K562 (cell line): Measurements from ENCODE around the gene ZNF442. TPM values are rescaled to one million over a fixed set of nuclear protein-coding genes. Genes with fewer than 3 reads are reported as not detected.
A peak's percentile ranks its signal among the peaks of the same experiment; 100 is the strongest.

ENCODE experiments used
- BRD9 ChIP-seq: fragments of 450-650 bp; IDR thresholded peaks from 2 replicates; pipeline ENCODE4 v1.6.1; 2018; ENCODE audit warnings: low read depth; ENCODE audit not compliant: partially characterized antibody
- ETV1 ChIP-seq: fragments of 450-650 bp; conservative IDR thresholded peaks from 2 replicates; pipeline ENCODE4 v1.6.1; 2016; ENCODE audit warnings: missing genetic modification characterization, control low read depth, low read depth, missing compliant biosample characterization
- GABPB1 ChIP-seq: sonication (generic); formaldehyde crosslinking; IDR thresholded peaks from 2 replicates; pipeline ENCODE4 v1.8.0; 2022; ENCODE audit warnings: mild to moderate bottlenecking, missing genetic modification reagents
- GATAD2A ChIP-seq: fragments of 450-650 bp; IDR thresholded peaks from 2 replicates; pipeline ENCODE4 v1.6.1; 2017
- JUN ChIP-seq, 2 experiments: sonication (generic) in 1 of 2; formaldehyde crosslinking in 1 of 2; IDR thresholded peaks; 2 replicates each; pipeline versions ENCODE4 v1.6.1 to v1.8.0; 2012 to 2022; ENCODE audit warnings: borderline replicate concordance in 2 of 2, mild to moderate bottlenecking in 2 of 2, improper control_type of control experiment in 1 of 2, low read depth in 1 of 2, low read length in 1 of 2, missing genetic modification reagents in 1 of 2
- KDM4B ChIP-seq, 2 experiments: fragments of 450-650 bp in 1 of 2; sonication (generic) in 1 of 2; IDR thresholded peaks; 2 replicates each; pipeline ENCODE4 v1.6.1; 2016 to 2017; ENCODE audit warnings: borderline replicate concordance in 2 of 2, antibody characterized with exemption in 1 of 2, low read depth in 1 of 2, mild to moderate bottlenecking in 1 of 2
- MEF2D ChIP-seq: conservative IDR thresholded peaks from 2 replicates; pipeline ENCODE4 v1.6.1; 2016; ENCODE audit warnings: low read depth, missing genetic modification characterization, missing compliant biosample characterization
- MEIS2 ChIP-seq: fragments of 450-650 bp; IDR thresholded peaks from 2 replicates; pipeline ENCODE4 v1.6.1; 2014; ENCODE audit warnings: mild to moderate bottlenecking; ENCODE audit not compliant: partially characterized antibody
- RBM14 ChIP-seq: fragments of 200-400 bp; formaldehyde crosslinking; IDR thresholded peaks from 2 replicates; pipeline ENCODE4 v1.6.1; 2018; ENCODE audit warnings: low read depth, mild to moderate bottlenecking, low read length, moderate library complexity, borderline replicate concordance; ENCODE audit not compliant: insufficient read depth
- RCOR1 ChIP-seq, 2 experiments: IDR thresholded peaks; 2 replicates each; pipeline ENCODE4 v1.6.1; 2012; ENCODE audit warnings: low read depth in 2 of 2, low read length in 2 of 2, borderline replicate concordance in 1 of 2, improper control_type of control experiment in 1 of 2
- SMAD1 ChIP-seq: fragments of 150-350 bp; IDR thresholded peaks from 2 replicates; pipeline ENCODE4 v1.6.1; 2014; ENCODE audit warnings: low read length, low read depth; ENCODE audit not compliant: partially characterized antibody
- SP1 ChIP-seq: sonication (generic); formaldehyde crosslinking; IDR thresholded peaks from 2 replicates; pipeline ENCODE4 v1.8.1; 2022; ENCODE audit warnings: mild to moderate bottlenecking, missing genetic modification reagents
- U2AF1 ChIP-seq: fragments of 200-400 bp; formaldehyde crosslinking; optimal IDR thresholded peaks from 2 replicates; pipeline ENCODE3; 2017; ENCODE audit warnings: mild to moderate bottlenecking, low read depth, low read length, moderate library complexity
- UBTF ChIP-seq, 2 experiments: IDR thresholded peaks; 2 replicates each; pipeline ENCODE4 v1.6.1; 2012; ENCODE audit warnings: improper control_type of control experiment in 2 of 2, low read depth in 2 of 2, low read length in 2 of 2, borderline replicate concordance in 1 of 2
- VEZF1 ChIP-seq: fragments of 200-800 bp; sonication (Bioruptor generic); IDR thresholded peaks from 2 replicates; pipeline ENCODE4 v1.6.1; 2017; ENCODE audit warnings: missing genetic modification characterization, missing compliant biosample characterization
- ZBTB8A ChIP-seq: fragments of 450-650 bp; IDR thresholded peaks from 2 replicates; pipeline ENCODE4 v1.6.1; 2018; ENCODE audit warnings: mild to moderate bottlenecking, moderate library complexity; ENCODE audit not compliant: partially characterized antibody
- ZNF639 ChIP-seq, 2 experiments: fragments of 200-800 bp in 1 of 2; sonication (Bioruptor generic) in 1 of 2; sonication (generic) in 1 of 2; formaldehyde crosslinking in 1 of 2; IDR thresholded peaks in 1 of 2; conservative IDR thresholded peaks in 1 of 2; 2 replicates each; pipeline versions ENCODE4 v1.5.0 to v1.6.1; 2016 to 2020; ENCODE audit warnings: missing compliant biosample characterization in 1 of 2, missing genetic modification characterization in 1 of 2, missing genetic modification reagents in 1 of 2
- ZNF75A ChIP-seq: fragments of 450-650 bp; formaldehyde crosslinking; IDR thresholded peaks from 2 replicates; pipeline ENCODE4 v1.4.0; 2020; ENCODE audit warnings: mild to moderate bottlenecking
- polyA plus RNA-seq, 8 experiments: library from polyadenylated mRNA; depleted of rRNA in 4 of 8; stranded (reverse) in 5 of 8; unstranded in 3 of 8; fragments of >200 nt; fragmentation: Nextera tagmentation in 2 of 8; fragmentation: Illumina TruSeq in 1 of 8; extraction: Ambion mirVana in 2 of 8; extraction: Trizol in 1 of 8; gene quantifications; 2 replicates each; pipeline versions ENCODE4 v1.2.1 to v1.2.3, GENCODE V29; 2011 to 2014; ENCODE audit warnings: inconsistent platforms in 1 of 8, missing spikeins in 1 of 8
- total RNA-seq, 7 experiments: library from RNA; depleted of rRNA in 6 of 7; stranded (reverse); fragments of >200 nt in 6 of 7; fragmentation: Illumina TruSeq in 2 of 7; extraction: Trizol in 2 of 7; gene quantifications; 2 replicates each; pipeline versions ENCODE4 v1.2.1 to v1.2.3, GENCODE V29; 2011 to 2021; ENCODE audit warnings: low replicate concordance in 1 of 7
- TF ChIP-seq, protein P1 (sequence below): fragments of 250-450 bp; sonication (Bioruptor Pico); IDR thresholded peaks from 2 replicates; pipeline ENCODE4 v1.5.0; 2021

The ZNF442 gene
- total and polyA plus RNA-seq, 9 of the 15 experiments (the other 6 are each of a cell fraction or from before 2014, with no cell fraction given) = 1.7 to 7.0 (median 4.1) TPM

GRCh38 chr19:12365236-12366162 is at the start of gene ZNF442 (continued):
- TF ChIP-seq JUN (IDR thresholded peaks at IDR 0.05; ENCODE audit: borderline replicate concordance, low read depth, low read length) (no peak), JUN (CRISPR knock-in tag; IDR thresholded peaks at IDR 0.05; ENCODE audit: borderline replicate concordance) (no peak), BRD9 (peak; percentile 11), KDM4B (IDR thresholded peaks at IDR 0.05; ENCODE audit: borderline replicate concordance in 2 of 2, low read depth in 1 of 2) (no peak), RCOR1 (IDR thresholded peaks at IDR 0.05; ENCODE audit: borderline replicate concordance in 1 of 2, low read depth in 2 of 2, low read length in 2 of 2) (no peak), GABPB1 (CRISPR knock-in tag) (peak; percentile 62; the same call in 1 of the 2 replicates), GATAD2A (peak; percentile 67; the same call in 1 of the 2 replicates), SP1 (CRISPR knock-in tag) (peak; percentile 72), RBM14 (no peak), ETV1 (tag) (0 out of 2 replicates have a peak, but pooled peaks have one; percentile 24), SMAD1 (no peak), VEZF1 (CRISPR knock-in tag) (peak; percentile 69), ZNF75A (CRISPR knock-in tag) (no peak), U2AF1 (no peak), ZNF639 (CRISPR knock-in tag; conservative IDR thresholded peaks at IDR 0.05 in 1 of 2, IDR thresholded peaks at IDR 0.05 in 1 of 2) (no peak), UBTF (IDR thresholded peaks at IDR 0.05; ENCODE audit: borderline replicate concordance in 1 of 2, low read depth in 2 of 2, low read length in 2 of 2) (peak in 1 of 2 experiments; percentile 79; a peak in 2 of 4 replicates), ZBTB8A (no peak), MEIS2 (peak; percentile 75), MEF2D (tag) (no peak)
- TF ChIP-seq, protein P1, sequence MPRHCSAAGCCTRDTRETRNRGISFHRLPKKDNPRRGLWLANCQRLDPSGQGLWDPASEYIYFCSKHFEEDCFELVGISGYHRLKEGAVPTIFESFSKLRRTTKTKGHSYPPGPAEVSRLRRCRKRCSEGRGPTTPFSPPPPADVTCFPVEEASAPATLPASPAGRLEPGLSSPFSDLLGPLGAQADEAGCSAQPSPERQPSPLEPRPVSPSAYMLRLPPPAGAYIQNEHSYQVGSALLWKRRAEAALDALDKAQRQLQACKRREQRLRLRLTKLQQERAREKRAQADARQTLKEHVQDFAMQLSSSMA (CRISPR knock-in tag) = no peak
